ENCODE data around the gene TSPAN31. TPM values are rescaled to one million over a fixed set of nuclear protein-coding genes. Genes with fewer than 3 reads are reported as not detected.

The TSPAN31 gene
- total RNA-seq, 1 donor from 2014 or later: 39.9 TPM

DNA sequence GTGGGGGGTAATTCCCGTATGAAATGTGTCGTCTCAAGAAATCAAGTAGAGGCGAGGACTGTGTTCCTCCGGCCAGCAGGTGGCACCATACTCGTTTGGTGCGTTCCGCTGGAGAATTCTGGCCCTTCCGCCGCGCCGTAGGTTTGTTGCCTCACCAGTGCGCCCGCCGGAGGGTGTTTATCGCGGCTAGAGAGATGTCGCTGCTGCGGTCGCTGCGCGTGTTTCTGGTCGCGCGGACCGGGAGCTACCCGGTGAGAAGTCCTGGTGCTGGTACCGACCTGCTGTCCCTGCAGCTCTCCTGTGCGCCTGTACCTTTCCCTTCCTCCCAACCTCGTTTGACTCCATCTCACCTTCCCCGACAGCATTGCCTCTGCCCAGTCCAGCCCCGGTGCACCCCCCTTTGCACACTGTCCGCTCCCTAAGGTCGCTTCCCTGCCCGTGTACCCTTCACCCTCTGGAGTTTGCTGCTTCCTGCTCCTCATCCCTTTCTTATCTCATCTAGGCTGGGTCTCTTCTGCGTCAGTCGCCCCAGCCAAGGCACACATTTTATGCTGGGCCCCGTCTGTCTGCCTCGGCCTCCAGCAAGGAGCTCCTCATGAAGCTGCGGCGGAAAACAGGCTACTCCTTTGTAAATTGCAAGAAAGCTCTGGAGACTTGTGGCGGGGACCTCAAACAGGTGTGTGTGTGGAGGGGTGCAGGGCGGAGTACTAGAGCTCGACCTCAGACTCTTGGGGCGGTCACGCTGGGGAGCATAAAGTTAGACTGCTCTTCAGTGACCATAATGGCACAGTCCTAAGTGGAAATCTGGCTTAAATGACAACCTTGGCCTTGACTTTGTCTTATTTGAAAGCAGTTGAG, 38.0 kb downstream of the TSPAN31 start, which contains the start of gene TSFM:
TSFM (plus strand) TSS at position 180 of the 858 bp plus-strand sequence; CDS start at position 195, 15 bp downstream.
- peaks cover 33% of the 10 kb centered on the region for H3K36me3 ChIP-seq
- ATAC-seq (peak; percentile 99), DNase-seq (peak; percentile 98)
- peak within 1 kb of the TSS; percentile 95 for H3K4me3 ChIP-seq
- TF ChIP-seq, protein P1, sequence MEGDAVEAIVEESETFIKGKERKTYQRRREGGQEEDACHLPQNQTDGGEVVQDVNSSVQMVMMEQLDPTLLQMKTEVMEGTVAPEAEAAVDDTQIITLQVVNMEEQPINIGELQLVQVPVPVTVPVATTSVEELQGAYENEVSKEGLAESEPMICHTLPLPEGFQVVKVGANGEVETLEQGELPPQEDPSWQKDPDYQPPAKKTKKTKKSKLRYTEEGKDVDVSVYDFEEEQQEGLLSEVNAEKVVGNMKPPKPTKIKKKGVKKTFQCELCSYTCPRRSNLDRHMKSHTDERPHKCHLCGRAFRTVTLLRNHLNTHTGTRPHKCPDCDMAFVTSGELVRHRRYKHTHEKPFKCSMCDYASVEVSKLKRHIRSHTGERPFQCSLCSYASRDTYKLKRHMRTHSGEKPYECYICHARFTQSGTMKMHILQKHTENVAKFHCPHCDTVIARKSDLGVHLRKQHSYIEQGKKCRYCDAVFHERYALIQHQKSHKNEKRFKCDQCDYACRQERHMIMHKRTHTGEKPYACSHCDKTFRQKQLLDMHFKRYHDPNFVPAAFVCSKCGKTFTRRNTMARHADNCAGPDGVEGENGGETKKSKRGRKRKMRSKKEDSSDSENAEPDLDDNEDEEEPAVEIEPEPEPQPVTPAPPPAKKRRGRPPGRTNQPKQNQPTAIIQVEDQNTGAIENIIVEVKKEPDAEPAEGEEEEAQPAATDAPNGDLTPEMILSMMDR (IDR thresholded peaks at IDR 0.05): peak; percentile 92
- peak within 1 kb of the TSS; percentile 74 for H3K27ac ChIP-seq
- intact Hi-C loops (cut with DNase I): no loop called here
- H3K9me3 ChIP-seq: no peaks in the 10 kb centered on the region
- H3K4me1 ChIP-seq: peaks cover 18% of the 10 kb centered on the region
- H3K27me3 ChIP-seq: no peaks in the 10 kb centered on the region

DNA sequence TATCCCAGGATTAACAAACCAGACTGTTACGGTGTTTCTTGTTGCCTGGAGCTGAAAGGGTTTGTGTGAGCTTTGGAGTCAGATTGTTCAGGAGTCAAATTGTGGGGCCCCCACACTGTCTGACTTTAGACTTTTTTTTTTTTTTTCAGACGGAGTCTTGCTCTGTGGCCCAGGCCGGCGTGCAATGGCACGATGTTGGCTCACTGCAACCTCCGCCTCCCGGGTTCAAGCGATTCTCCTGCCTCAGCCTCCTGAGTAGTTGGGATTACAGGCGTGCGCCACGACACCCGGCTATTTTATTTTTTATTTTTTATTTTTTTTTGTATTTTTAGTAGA, 38.6 kb downstream of the TSPAN31 start:
- H3K4me3 ChIP-seq: peak overlapping the region; percentile 95
- H3K9me3 ChIP-seq: no peaks in the 10 kb centered on the region
- DNase-seq: no peak
- TF ChIP-seq, protein P1 (IDR thresholded peaks at IDR 0.05): no peak
- peaks cover 39% of the 10 kb centered on the region for H3K36me3 ChIP-seq
- intact Hi-C loops (cut with DNase I): no loop called here
- no peak for ATAC-seq
- peaks cover 18% of the 10 kb centered on the region for H3K4me1 ChIP-seq
- peak overlapping the region; percentile 74 for H3K27ac ChIP-seq
- no peaks in the 10 kb centered on the region for H3K27me3 ChIP-seq

DNA sequence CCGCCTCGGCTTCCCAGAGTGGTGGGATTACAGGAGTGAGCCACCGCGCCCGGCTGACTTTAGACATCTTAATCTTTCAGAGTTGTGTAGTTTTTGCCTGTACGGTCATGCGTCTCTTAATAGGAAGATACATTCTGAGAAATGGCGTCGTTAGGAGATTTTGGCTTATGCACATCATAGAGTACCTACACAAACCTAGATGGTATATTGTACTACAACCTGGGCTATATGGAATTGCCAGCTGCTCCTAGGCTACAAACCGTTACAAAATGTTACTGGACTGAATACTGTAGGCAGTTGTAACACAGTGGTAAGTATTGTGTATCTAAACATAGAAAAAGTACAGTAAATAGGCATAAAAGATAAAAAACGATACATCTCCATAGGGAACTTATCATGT, 39.0 kb downstream of the TSPAN31 start:
- peaks cover 18% of the 10 kb centered on the region for H3K4me1 ChIP-seq
- H3K36me3 ChIP-seq: peaks cover 42% of the 10 kb centered on the region
- H3K27me3 ChIP-seq: no peaks in the 10 kb centered on the region
- DNase-seq (no peak), ATAC-seq (no peak)
- H3K27ac ChIP-seq: no peak overlapping the region
- TF ChIP-seq, protein P1 (IDR thresholded peaks at IDR 0.05): no peak
- H3K4me3 ChIP-seq: peak overlapping the region; percentile 95
- H3K9me3 ChIP-seq: no peaks in the 10 kb centered on the region
- intact Hi-C loops (cut with DNase I): no loop called here

DNA sequence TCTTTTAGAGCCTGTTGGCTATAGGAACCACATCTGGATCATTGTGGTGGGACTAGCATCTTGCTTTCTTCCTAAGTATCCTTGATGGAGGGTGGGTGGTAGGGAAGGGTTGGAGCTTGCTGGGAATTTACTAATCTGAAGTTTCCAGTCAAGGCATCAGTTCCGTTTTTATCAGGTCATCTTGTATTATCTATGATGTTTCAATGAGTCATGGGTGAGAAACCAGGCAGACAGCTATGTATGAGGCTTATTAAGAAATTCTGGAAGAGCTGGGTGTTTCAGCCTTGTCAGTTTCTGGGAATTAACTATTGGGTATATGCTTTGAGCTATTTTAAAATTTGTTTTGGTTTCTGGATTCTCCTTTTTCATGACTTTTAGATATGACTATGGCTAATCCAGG, 49.1 kb downstream of the TSPAN31 start:
- Histone ChIP-seq H3K27ac (no peak overlapping the region), H3K4me3 (no peak overlapping the region), H3K27me3 (no peaks in the 10 kb centered on the region), H3K9me3 (no peaks in the 10 kb centered on the region), H3K36me3 (peaks cover 79% of the 10 kb centered on the region), H3K4me1 (peaks cover 6% of the 10 kb centered on the region)
- DNase-seq (no peak), ATAC-seq (no peak)
- intact Hi-C loops (cut with DNase I): no loop called here
- TF ChIP-seq, protein P1 (IDR thresholded peaks at IDR 0.05): no peak

DNA sequence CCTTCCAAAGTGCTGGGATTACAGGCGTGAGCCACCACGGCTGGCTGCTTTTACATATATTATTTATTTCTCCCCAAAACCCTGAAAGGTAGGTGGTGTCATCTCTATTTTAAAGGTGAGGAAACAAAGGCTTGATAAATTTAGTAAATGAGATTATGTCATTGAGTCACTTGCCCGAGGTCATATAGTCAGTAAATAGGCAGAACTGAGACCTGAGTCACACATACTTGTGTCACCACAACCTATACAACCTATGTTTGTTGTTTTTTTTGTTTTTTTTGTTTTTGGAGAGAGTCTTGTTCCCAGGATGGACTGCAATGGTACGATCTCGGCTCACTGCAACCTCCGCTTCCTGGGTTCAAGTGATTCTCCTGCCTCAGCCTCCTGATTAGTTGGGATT, 50.5 kb downstream of the TSPAN31 start:
- no peak overlapping the region for H3K27ac ChIP-seq
- H3K4me1 ChIP-seq: peaks cover 6% of the 10 kb centered on the region
- no peaks in the 10 kb centered on the region for H3K9me3 ChIP-seq
- ATAC-seq (no peak), DNase-seq (no peak)
- TF ChIP-seq, protein P1 (IDR thresholded peaks at IDR 0.05): no peak
- H3K36me3 ChIP-seq: peaks cover 79% of the 10 kb centered on the region
- H3K4me3 ChIP-seq: no peak overlapping the region
- no peaks in the 10 kb centered on the region for H3K27me3 ChIP-seq
- intact Hi-C loops (cut with DNase I): no loop called here
